Heart left ventricle (tissue), 13 donors: ENCODE results near the gene KCTD7.

ENCODE experiments used
- CTCF ChIP-seq, 12 donors: fragments of 200-600 bp; sonication (generic) in 4 of 12; IDR thresholded peaks; one replicate each; pipeline versions ENCODE4 v1.5.0 to v1.8.0; 2018 to 2022; ENCODE audit warnings: antibody characterized with exemption in 12 of 12, mild to moderate bottlenecking in 5 of 12
- POLR2A ChIP-seq, 2 donors: fragments of 450-650 bp; IDR thresholded peaks; one replicate each; pipeline ENCODE4 v1.6.1; 2017; ENCODE audit warnings: antibody characterized with exemption in 2 of 2, mild to moderate bottlenecking in 2 of 2, moderate library complexity in 2 of 2
- donor health status: ischemic (EF 13 %, LVEDD 7.1; RV severe dilation, severe dysfunction).
- donor health status: DM: no; HTN: yes; CAD: no.
- donor health status: DM: no; HTN: no; CAD: no.
- donor health status: ischemic (EF 25% LVEDD 6.9; RV normal size, moderate dysfunction).
- donor health status: ischemic (EF 25% LVEDD 5.7; RV mildly dilated, moderate dysfunction).
- donor health status: ischemic (EF 35%, LVEDD 5.7; RV mildly dilated, moderate dysfunction).
- donor health status: nonischemic (EF 11% LVEDD 7.7; RV severe dilation, severe dysfunction).
- donor health status: DM: yes; HTN: yes; CAD: no.
- donor health status: PGD.
- donor health status: ischemic (EF 29% LVEDD 5.4; RV normal size, mild dysfunction).
- donor health status: nonischemic (EF 23%, LVEDD 6.1; RV moderate dilation, normal function).

- TF ChIP-seq CTCF (IDR thresholded peaks at IDR 0.05) (no peak), POLR2A (IDR thresholded peaks at IDR 0.05) (no peak)
Measured at GRCh38 chr7:66604198-66604597, 24.5 kb upstream of the KCTD7 start.
